HL-60 (cell line): ENCODE measurements around the gene RSRP1.

Source experiments
- DNase-seq, 2 experiments: peaks; one replicate each; pipeline ENCODE4 v3.0.0-alpha.2; 2010 to 2020; ENCODE audit warnings: low read depth in 1 of 2, low spot score in 1 of 2
- H3K27ac ChIP-seq: fragments of 250-450 bp; sonication (Bioruptor Pico); replicated peaks from 2 replicates; pipeline ENCODE4 v1.5.1; 2020; ENCODE audit warnings: mild to moderate bottlenecking, moderate library complexity
- H3K27me3 ChIP-seq: fragments of 250-450 bp; sonication (Bioruptor Pico); 2 replicates; pipeline ENCODE4 v1.5.1; 2021; ENCODE audit warnings: mild to moderate bottlenecking, moderate library complexity; ENCODE audit not compliant: insufficient read depth, poor library complexity, severe bottlenecking
- H3K4me3 ChIP-seq: replicated peaks from 2 replicates; pipeline ENCODE4 v1.5.1; 2011; ENCODE audit warnings: mild to moderate bottlenecking, control low read depth, low read length; ENCODE audit not compliant: insufficient read depth
- CTCF ChIP-seq: IDR thresholded peaks from one replicate; pipeline ENCODE4 v1.5.1; 2011; ENCODE audit warnings: low read length, control low read depth, inconsistent platforms; ENCODE audit not compliant: insufficient read depth
- GABPA ChIP-seq: IDR thresholded peaks from 2 replicates; pipeline ENCODE4 v1.6.1; 2012; ENCODE audit warnings: low read depth
- POLR2AphosphoS5 ChIP-seq: IDR thresholded peaks from 2 replicates; pipeline ENCODE4 v1.6.1; 2012; ENCODE audit warnings: low read depth
- REST ChIP-seq: IDR thresholded peaks from 2 replicates; pipeline ENCODE4 v1.6.1; 2012; ENCODE audit warnings: low read depth; ENCODE audit not compliant: insufficient replicate concordance
- SPI1 ChIP-seq: IDR thresholded peaks from 2 replicates; pipeline ENCODE4 v1.6.1; 2012; ENCODE audit warnings: low read depth, mild to moderate bottlenecking, borderline replicate concordance

Gene RSRP1

GRCh38 chr1:25209516-25209915 lies 37.7 kb downstream of the RSRP1 start:
- Histone ChIP-seq H3K27ac (no peak overlapping the region), H3K27me3 (no peaks in the 10 kb centered on the region), H3K4me3 (no peak overlapping the region)
- no peak for DNase-seq
- TF ChIP-seq REST (no peak), CTCF (no peak), POLR2AphosphoS5 (no peak), GABPA (no peak), SPI1 (no peak)

GRCh38 chr1:25208561-25209222 lies 38.6 kb downstream of the RSRP1 start:
- Histone ChIP-seq H3K4me3 (no peak overlapping the region), H3K27me3 (no peaks in the 10 kb centered on the region), H3K27ac (no peak overlapping the region)
- no peak for DNase-seq
- no peak for TF ChIP-seq SPI1
- no peak for TF ChIP-seq CTCF
- TF ChIP-seq GABPA = no peak
- TF ChIP-seq REST = no peak
- TF ChIP-seq POLR2AphosphoS5 = no peak

GRCh38 chr1:25208092-25208491 lies 39.2 kb downstream of the RSRP1 start:
- no peaks in the 10 kb centered on the region for H3K27me3 ChIP-seq
- TF ChIP-seq CTCF (no peak), REST (no peak), GABPA (no peak), POLR2AphosphoS5 (no peak), SPI1 (no peak)
- H3K4me3 ChIP-seq = no peak overlapping the region
- no peak overlapping the region for H3K27ac ChIP-seq
- no peak for DNase-seq
